ENCODE data around the gene ZNRF1.
"Not testable (repeated sequence)": the region's sequence is repeated elsewhere in the genome, so short reads cannot be mapped to it uniquely, and the experiment has no call there.

DNA sequence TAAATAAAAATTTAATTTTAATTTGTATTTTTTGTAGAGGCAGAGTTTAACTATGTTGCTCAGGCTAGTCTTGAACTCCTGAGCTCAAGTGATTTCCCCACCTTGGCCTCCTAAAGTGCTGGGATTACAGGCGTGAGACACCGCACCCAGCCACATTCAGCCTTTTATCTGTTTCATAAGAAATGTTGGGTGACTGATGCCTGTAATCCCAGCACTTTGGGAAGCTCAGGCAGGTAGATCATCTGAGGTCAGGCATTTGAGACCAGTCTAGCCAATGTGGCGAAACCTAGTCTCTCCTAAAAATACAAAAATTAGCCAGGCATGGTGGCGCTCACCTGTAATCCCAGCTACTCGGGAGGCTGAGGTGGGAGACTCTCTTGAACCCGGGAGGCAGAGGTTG is 92.1 kb downstream of the ZNRF1 start:
- TF ChIP-seq EZH2 (IDR thresholded peaks at IDR 0.05; ENCODE audit: borderline replicate concordance, control insufficient read depth, low read depth, low read length); TARDBP (IDR thresholded peaks at IDR 0.05; ENCODE audit: borderline replicate concordance); NRF1 (conservative IDR thresholded peaks at IDR 0.05; ENCODE audit: low read depth, low read length); YY1 (IDR thresholded peaks at IDR 0.05; ENCODE audit: low read depth, low read length); JUND (IDR thresholded peaks at IDR 0.05; ENCODE audit: low read depth, low read length); CBX5 (IDR thresholded peaks at IDR 0.05; ENCODE audit: low read depth); RAD21 (IDR thresholded peaks at IDR 0.05; ENCODE audit: insufficient read depth, low read depth, low read length): not testable (repeated sequence)
- TF ChIP-seq, protein P1, sequence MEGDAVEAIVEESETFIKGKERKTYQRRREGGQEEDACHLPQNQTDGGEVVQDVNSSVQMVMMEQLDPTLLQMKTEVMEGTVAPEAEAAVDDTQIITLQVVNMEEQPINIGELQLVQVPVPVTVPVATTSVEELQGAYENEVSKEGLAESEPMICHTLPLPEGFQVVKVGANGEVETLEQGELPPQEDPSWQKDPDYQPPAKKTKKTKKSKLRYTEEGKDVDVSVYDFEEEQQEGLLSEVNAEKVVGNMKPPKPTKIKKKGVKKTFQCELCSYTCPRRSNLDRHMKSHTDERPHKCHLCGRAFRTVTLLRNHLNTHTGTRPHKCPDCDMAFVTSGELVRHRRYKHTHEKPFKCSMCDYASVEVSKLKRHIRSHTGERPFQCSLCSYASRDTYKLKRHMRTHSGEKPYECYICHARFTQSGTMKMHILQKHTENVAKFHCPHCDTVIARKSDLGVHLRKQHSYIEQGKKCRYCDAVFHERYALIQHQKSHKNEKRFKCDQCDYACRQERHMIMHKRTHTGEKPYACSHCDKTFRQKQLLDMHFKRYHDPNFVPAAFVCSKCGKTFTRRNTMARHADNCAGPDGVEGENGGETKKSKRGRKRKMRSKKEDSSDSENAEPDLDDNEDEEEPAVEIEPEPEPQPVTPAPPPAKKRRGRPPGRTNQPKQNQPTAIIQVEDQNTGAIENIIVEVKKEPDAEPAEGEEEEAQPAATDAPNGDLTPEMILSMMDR (IDR thresholded peaks at IDR 0.05 in 2 of 3, conservative IDR thresholded peaks at IDR 0.05 in 1 of 3; ENCODE audit: control insufficient read depth in 2 of 3, extremely low read depth in 1 of 3, insufficient read depth in 1 of 3, low read depth in 3 of 3, low read length in 3 of 3) = not testable (repeated sequence)
- TF ChIP-seq, protein P2, sequence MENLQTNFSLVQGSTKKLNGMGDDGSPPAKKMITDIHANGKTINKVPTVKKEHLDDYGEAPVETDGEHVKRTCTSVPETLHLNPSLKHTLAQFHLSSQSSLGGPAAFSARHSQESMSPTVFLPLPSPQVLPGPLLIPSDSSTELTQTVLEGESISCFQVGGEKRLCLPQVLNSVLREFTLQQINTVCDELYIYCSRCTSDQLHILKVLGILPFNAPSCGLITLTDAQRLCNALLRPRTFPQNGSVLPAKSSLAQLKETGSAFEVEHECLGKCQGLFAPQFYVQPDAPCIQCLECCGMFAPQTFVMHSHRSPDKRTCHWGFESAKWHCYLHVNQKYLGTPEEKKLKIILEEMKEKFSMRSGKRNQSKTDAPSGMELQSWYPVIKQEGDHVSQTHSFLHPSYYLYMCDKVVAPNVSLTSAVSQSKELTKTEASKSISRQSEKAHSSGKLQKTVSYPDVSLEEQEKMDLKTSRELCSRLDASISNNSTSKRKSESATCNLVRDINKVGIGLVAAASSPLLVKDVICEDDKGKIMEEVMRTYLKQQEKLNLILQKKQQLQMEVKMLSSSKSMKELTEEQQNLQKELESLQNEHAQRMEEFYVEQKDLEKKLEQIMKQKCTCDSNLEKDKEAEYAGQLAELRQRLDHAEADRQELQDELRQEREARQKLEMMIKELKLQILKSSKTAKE (IDR thresholded peaks at IDR 0.05; ENCODE audit: low read depth, poor library complexity, severe bottlenecking) = not testable (repeated sequence)
- TF ChIP-seq, protein P3, sequence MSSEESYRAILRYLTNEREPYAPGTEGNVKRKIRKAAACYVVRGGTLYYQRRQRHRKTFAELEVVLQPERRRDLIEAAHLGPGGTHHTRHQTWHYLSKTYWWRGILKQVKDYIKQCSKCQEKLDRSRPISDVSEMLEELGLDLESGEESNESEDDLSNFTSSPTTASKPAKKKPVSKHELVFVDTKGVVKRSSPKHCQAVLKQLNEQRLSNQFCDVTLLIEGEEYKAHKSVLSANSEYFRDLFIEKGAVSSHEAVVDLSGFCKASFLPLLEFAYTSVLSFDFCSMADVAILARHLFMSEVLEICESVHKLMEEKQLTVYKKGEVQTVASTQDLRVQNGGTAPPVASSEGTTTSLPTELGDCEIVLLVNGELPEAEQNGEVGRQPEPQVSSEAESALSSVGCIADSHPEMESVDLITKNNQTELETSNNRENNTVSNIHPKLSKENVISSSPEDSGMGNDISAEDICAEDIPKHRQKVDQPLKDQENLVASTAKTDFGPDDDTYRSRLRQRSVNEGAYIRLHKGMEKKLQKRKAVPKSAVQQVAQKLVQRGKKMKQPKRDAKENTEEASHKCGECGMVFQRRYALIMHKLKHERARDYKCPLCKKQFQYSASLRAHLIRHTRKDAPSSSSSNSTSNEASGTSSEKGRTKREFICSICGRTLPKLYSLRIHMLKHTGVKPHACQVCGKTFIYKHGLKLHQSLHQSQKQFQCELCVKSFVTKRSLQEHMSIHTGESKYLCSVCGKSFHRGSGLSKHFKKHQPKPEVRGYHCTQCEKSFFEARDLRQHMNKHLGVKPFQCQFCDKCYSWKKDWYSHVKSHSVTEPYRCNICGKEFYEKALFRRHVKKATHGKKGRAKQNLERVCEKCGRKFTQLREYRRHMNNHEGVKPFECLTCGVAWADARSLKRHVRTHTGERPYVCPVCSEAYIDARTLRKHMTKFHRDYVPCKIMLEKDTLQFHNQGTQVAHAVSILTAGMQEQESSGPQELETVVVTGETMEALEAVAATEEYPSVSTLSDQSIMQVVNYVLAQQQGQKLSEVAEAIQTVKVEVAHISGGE (CRISPR knock-in tag; IDR thresholded peaks at IDR 0.05) = not testable (repeated sequence)

Data from GM12878 (cell line).